K562 (cell line): ENCODE measurements around the gene MAP1A. TPM values are rescaled to one million over a fixed set of nuclear protein-coding genes. Genes with fewer than 3 reads are reported as not detected.

Experiments
- ARID4B ChIP-seq: sonication (generic); formaldehyde crosslinking; IDR thresholded peaks from 2 replicates; pipeline ENCODE4 v1.8.0; 2022; ENCODE audit warnings: mild to moderate bottlenecking, missing genetic modification reagents
- ATF3 ChIP-seq, 2 experiments: fragments of 450-650 bp in 1 of 2; sonication (generic) in 1 of 2; formaldehyde crosslinking in 1 of 2; IDR thresholded peaks in 1 of 2; conservative IDR thresholded peaks in 1 of 2; 2 replicates each; pipeline versions ENCODE4 v1.6.1 to v1.8.1; 2016 to 2023; ENCODE audit warnings: mild to moderate bottlenecking in 2 of 2, moderate library complexity in 2 of 2, inconsistent platforms in 1 of 2, missing genetic modification reagents in 1 of 2
- E2F4 ChIP-seq: sonication (generic); formaldehyde crosslinking; IDR thresholded peaks from 2 replicates; pipeline ENCODE4 v1.8.0; 2022; ENCODE audit warnings: mild to moderate bottlenecking, low read depth, missing genetic modification reagents
- HMBOX1 ChIP-seq: sonication (generic); IDR thresholded peaks from 2 replicates; pipeline ENCODE4 v1.6.1; 2016
- KDM5B ChIP-seq: fragments of 200-600 bp; sonication (generic); IDR thresholded peaks from 2 replicates; pipeline ENCODE4 v1.6.1; 2012; ENCODE audit warnings: low read depth, mild to moderate bottlenecking, moderate library complexity, low read length, control low read depth, inconsistent platforms; ENCODE audit not compliant: insufficient replicate concordance
- POLR2H ChIP-seq: IDR thresholded peaks from 2 replicates; pipeline ENCODE4 v1.6.1; 2016; ENCODE audit warnings: missing genetic modification characterization, low read depth, mild to moderate bottlenecking, control low read depth, missing compliant biosample characterization, moderate library complexity
- POLR3A ChIP-seq: IDR thresholded peaks from 2 replicates; pipeline ENCODE4 v1.6.1; 2011; ENCODE audit warnings: borderline replicate concordance, mild to moderate bottlenecking, moderate library complexity; ENCODE audit not compliant: insufficient read length, insufficient read depth; ENCODE audit errors: extremely low read depth
- POLR3G ChIP-seq: IDR thresholded peaks from 2 replicates; pipeline ENCODE4 v1.6.1; 2011; ENCODE audit not compliant: insufficient read length, insufficient replicate concordance; ENCODE audit errors: extremely low read depth
- TEAD1 ChIP-seq, 2 experiments: fragments of 450-650 bp in 1 of 2; sonication (generic) in 1 of 2; formaldehyde crosslinking; IDR thresholded peaks; 2 replicates each; pipeline versions ENCODE4 v1.4.0 to v1.8.0; 2020 to 2022; ENCODE audit warnings: mild to moderate bottlenecking in 2 of 2, missing genetic modification reagents in 1 of 2
- TSC22D4 ChIP-seq: fragments of 450-650 bp; IDR thresholded peaks from 2 replicates; pipeline ENCODE4 v1.6.1; 2016; ENCODE audit warnings: missing genetic modification characterization, missing biosample characterization, control low read depth
- YBX1 ChIP-seq: fragments of 450-650 bp; IDR thresholded peaks from 2 replicates; pipeline ENCODE4 v1.7.1; 2016; ENCODE audit warnings: mild to moderate bottlenecking
- ZBTB43 ChIP-seq: sonication (generic); formaldehyde crosslinking; IDR thresholded peaks from 2 replicates; pipeline ENCODE4 v1.8.0; 2023; ENCODE audit warnings: mild to moderate bottlenecking, missing genetic modification reagents
- ZNF165 ChIP-seq: fragments of 250-450 bp; sonication (Bioruptor Pico); IDR thresholded peaks from 2 replicates; pipeline ENCODE4 v1.4.0; 2020; ENCODE audit warnings: borderline replicate concordance
- ZNF561 ChIP-seq: fragments of 450-650 bp; formaldehyde crosslinking; conservative IDR thresholded peaks from 2 replicates; pipeline ENCODE4 v1.4.0; 2020; ENCODE audit warnings: mild to moderate bottlenecking, moderate library complexity
- ZNF655 ChIP-seq: fragments of 250-450 bp; sonication (Bioruptor Pico); IDR thresholded peaks from 2 replicates; pipeline ENCODE4 v1.5.0; 2021
- polyA plus RNA-seq, 8 experiments: library from polyadenylated mRNA; depleted of rRNA in 4 of 8; stranded (reverse) in 5 of 8; unstranded in 3 of 8; fragments of >200 nt; fragmentation: Nextera tagmentation in 2 of 8; fragmentation: Illumina TruSeq in 1 of 8; extraction: Ambion mirVana in 2 of 8; extraction: Trizol in 1 of 8; gene quantifications; 2 replicates each; pipeline versions ENCODE4 v1.2.1 to v1.2.3, GENCODE V29; 2011 to 2014; ENCODE audit warnings: inconsistent platforms in 1 of 8, missing spikeins in 1 of 8
- total RNA-seq, 7 experiments: library from RNA; depleted of rRNA in 6 of 7; stranded (reverse); fragments of >200 nt in 6 of 7; fragmentation: Illumina TruSeq in 2 of 7; extraction: Trizol in 2 of 7; gene quantifications; 2 replicates each; pipeline versions ENCODE4 v1.2.1 to v1.2.3, GENCODE V29; 2011 to 2021; ENCODE audit warnings: low replicate concordance in 1 of 7

The MAP1A gene
- total and polyA plus RNA-seq, 9 of the 15 experiments (the other 6 are each of a cell fraction or from before 2014, with no cell fraction given) = 2.0 to 20.3 (median 7.3) TPM

- TF ChIP-seq ATF3 (IDR thresholded peaks at IDR 0.05) = peak; percentile 95
- no peak for TF ChIP-seq ATF3 (CRISPR knock-in tag; conservative IDR thresholded peaks at IDR 0.05)
- TF ChIP-seq KDM5B = no peak
- no peak for TF ChIP-seq ZNF655 (CRISPR knock-in tag)
- TF ChIP-seq E2F4 (CRISPR knock-in tag) = no peak
- TF ChIP-seq TEAD1 (CRISPR knock-in tag; IDR thresholded peaks at IDR 0.05) = no peak
- TF ChIP-seq ZBTB43 (CRISPR knock-in tag) = no peak
- no peak for TF ChIP-seq TSC22D4
- no peak for TF ChIP-seq ARID4B
- no peak for TF ChIP-seq ZNF561 (CRISPR knock-in tag)
- TF ChIP-seq HMBOX1 = peak; percentile 54; the same call in 1 of the 2 replicates
- no peak for TF ChIP-seq YBX1
- no peak for TF ChIP-seq POLR3A
- no peak for TF ChIP-seq POLR3G
- TF ChIP-seq ZNF165 (CRISPR knock-in tag) = no peak
- no peak for TF ChIP-seq POLR2H
Measured at GRCh38 chr15:43541785-43542184, 24.4 kb downstream of the MAP1A start (continued).
